A673 (cell line): ENCODE results near the gene BCAN. TPM values are rescaled to one million over a fixed set of nuclear protein-coding genes. Genes with fewer than 3 reads are reported as not detected.

Experiments
- BruUV-seq: library from RNA; stranded (reverse); fragments of 400-500 nt; replicated peaks from 2 replicates; lab custom pipeline; 2021; lab: Mats Ljungman, UMichigan
- CTCF ChIA-PET: fragments of 300-600 bp; sonication (Branson Sonifier 250); formaldehyde crosslinking; loops from one replicate; lab custom pipeline; 2022; ENCODE audit warnings: antibody characterized with exemption; lab: Charles Lee
- POLR2A ChIA-PET: fragments of 300-600 bp; sonication (Branson Sonifier 250); formaldehyde crosslinking; loops from one replicate; lab custom pipeline; 2022; ENCODE audit warnings: antibody characterized with exemption; ENCODE audit not compliant: low non-redundant PET; lab: Charles Lee
- DNase-seq: peaks from one replicate; pipeline ENCODE4 v3.0.0-alpha.2; 2015; ENCODE audit warnings: low spot score
- H3K27ac ChIP-seq: fragments of 200-600 bp; sonication (generic); 2 replicates; pipeline ENCODE4 v1.5.1; 2016; ENCODE audit warnings: mixed run types, low read depth, mild to moderate bottlenecking, mixed read lengths, antibody characterized with exemption, low read length; ENCODE audit not compliant: poor library complexity, severe bottlenecking
- H3K27me3 ChIP-seq: fragments of 200-600 bp; sonication (generic); replicated peaks from 2 replicates; pipeline ENCODE4 v1.6.1; 2017; ENCODE audit warnings: mixed run types, low read depth, mild to moderate bottlenecking, mixed read lengths, antibody characterized with exemption, low read length; ENCODE audit not compliant: insufficient read depth, poor library complexity
- H3K36me3 ChIP-seq: fragments of 200-600 bp; sonication (generic); 2 replicates; pipeline ENCODE4 v1.6.1; 2016; ENCODE audit warnings: mixed run types, mild to moderate bottlenecking, mixed read lengths, antibody characterized with exemption, low read length; ENCODE audit not compliant: insufficient read depth, poor library complexity, severe bottlenecking
- H3K4me1 ChIP-seq: fragments of 200-600 bp; sonication (generic); 2 replicates; pipeline ENCODE4 v1.6.1; 2017; ENCODE audit warnings: mixed run types, mild to moderate bottlenecking, mixed read lengths, antibody characterized with exemption, low read length; ENCODE audit not compliant: insufficient read depth, poor library complexity, severe bottlenecking
- H3K4me3 ChIP-seq: fragments of 200-600 bp; sonication (generic); 2 replicates; pipeline ENCODE4 v1.5.1; 2016; ENCODE audit warnings: low read depth, mixed run types, mild to moderate bottlenecking, mixed read lengths, low read length; ENCODE audit not compliant: poor library complexity, severe bottlenecking
- H3K9me3 ChIP-seq: fragments of 200-600 bp; sonication (generic); 2 replicates; pipeline ENCODE4 v1.6.1; 2016; ENCODE audit warnings: mixed run types, low read depth, mild to moderate bottlenecking, mixed read lengths, antibody characterized with exemption, low read length; ENCODE audit not compliant: poor library complexity, severe bottlenecking
- EZH2 ChIP-seq: fragments of 200-600 bp; sonication (generic); IDR thresholded peaks from 2 replicates; pipeline ENCODE4 v1.6.1; 2017; ENCODE audit warnings: borderline replicate concordance, low read depth, mild to moderate bottlenecking, mixed read lengths, antibody characterized with exemption, low read length; ENCODE audit not compliant: poor library complexity, severe bottlenecking
- intact Hi-C: fragments of 100-400 bp; cut with micrococcal nuclease; formaldehyde crosslinking; loops from one replicate; pipeline ENCODE4 v1.10.0; 2022; ENCODE audit not compliant: unreplicated experiment
- total RNA-seq: library from RNA; stranded (reverse); gene quantifications from 2 replicates; pipeline ENCODE4 v1.2.3, GENCODE V29; 2021
- TF ChIP-seq, protein P1 (sequence below): fragments of 300-800, 200-600 bp; sonication (generic); conservative IDR thresholded peaks from 2 replicates; pipeline ENCODE4 v1.5.1; 2017; ENCODE audit warnings: low read depth, mild to moderate bottlenecking, antibody characterized with exemption, low read length, moderate library complexity, mixed read lengths

BCAN gene
- total RNA-seq, 1 experiment from 2014 or later = not detected

DNA sequence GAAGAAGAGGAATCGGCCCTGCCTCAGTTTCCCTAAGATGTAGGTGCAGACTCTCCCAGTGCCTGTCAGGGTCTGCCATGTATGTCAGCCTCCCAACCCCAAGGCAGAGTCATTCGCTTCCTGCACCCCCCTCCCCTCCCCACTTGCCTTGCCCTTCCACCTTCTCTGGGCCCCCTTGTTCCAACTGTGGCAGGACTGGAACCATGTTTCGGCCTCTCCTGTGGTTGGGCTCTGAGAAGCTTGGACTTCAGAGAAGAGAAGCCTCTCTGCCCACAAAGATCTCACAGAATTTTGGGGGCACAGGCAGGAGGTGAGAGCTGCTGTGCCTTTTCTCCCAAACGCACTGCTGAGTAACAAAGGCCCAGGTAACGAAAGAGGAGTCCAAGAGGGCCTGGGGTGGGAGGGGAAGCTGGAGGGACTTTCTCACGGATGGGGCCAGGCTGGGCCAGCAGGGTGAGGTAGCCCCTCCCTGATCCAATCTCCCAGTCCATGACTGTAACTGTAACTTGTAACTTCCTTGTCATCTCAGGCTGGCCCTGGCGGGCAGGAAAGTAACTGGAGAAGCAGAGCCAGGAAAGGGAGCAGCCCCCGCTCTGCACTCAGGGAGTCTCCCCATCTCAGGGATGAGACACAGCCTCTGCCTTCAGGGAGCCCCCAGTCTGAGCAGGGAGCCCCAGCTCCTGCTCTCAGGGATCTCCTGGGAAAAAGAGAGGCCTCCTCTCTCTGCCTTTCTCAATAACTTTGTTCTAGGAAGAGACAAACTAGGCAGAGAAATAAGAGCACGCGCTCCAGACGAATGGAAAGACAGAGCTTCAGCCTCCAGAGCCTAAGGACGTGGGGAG is 52.2 kb downstream of the BCAN start:
- POLR2A ChIA-PET = no interaction called here

DNA sequence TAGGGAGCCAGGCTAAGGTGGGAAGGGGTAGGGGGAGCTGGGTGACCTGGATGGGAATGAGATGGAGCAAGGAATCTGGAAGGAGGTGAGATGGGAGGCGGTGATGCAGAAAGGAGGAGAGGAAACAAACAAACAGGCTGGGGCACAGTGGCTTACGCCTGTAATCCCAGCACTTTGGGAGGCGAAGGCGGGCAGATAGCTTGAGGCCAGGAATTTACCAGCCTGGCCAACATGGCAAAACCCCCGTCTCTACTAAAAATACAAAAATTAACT is 52.7 kb downstream of the BCAN start:
- H3K4me3 ChIP-seq = no peak overlapping the region
- TF ChIP-seq, protein P1, sequence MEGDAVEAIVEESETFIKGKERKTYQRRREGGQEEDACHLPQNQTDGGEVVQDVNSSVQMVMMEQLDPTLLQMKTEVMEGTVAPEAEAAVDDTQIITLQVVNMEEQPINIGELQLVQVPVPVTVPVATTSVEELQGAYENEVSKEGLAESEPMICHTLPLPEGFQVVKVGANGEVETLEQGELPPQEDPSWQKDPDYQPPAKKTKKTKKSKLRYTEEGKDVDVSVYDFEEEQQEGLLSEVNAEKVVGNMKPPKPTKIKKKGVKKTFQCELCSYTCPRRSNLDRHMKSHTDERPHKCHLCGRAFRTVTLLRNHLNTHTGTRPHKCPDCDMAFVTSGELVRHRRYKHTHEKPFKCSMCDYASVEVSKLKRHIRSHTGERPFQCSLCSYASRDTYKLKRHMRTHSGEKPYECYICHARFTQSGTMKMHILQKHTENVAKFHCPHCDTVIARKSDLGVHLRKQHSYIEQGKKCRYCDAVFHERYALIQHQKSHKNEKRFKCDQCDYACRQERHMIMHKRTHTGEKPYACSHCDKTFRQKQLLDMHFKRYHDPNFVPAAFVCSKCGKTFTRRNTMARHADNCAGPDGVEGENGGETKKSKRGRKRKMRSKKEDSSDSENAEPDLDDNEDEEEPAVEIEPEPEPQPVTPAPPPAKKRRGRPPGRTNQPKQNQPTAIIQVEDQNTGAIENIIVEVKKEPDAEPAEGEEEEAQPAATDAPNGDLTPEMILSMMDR = no peak
- no peak for TF ChIP-seq EZH2
- intact Hi-C loops = no loop called here
- peaks cover 21% of the 10 kb centered on the region for H3K4me1 ChIP-seq
- no TSS peak for BruUV-seq
- H3K36me3 ChIP-seq = no peaks in the 10 kb centered on the region
- H3K27me3 ChIP-seq = no peaks in the 10 kb centered on the region
- no peaks in the 10 kb centered on the region for H3K9me3 ChIP-seq
- CTCF ChIA-PET = no interaction called here
- POLR2A ChIA-PET = no interaction called here
- no peak for DNase-seq
- H3K27ac ChIP-seq = no peak overlapping the region

More for the DNA sequence above, 52.2 kb downstream of the BCAN start:
- Histone ChIP-seq H3K27ac (no peak overlapping the region), H3K9me3 (no peaks in the 10 kb centered on the region), H3K4me3 (no peak overlapping the region), H3K36me3 (no peaks in the 10 kb centered on the region), H3K27me3 (no peaks in the 10 kb centered on the region), H3K4me1 (peaks cover 22% of the 10 kb centered on the region)
- TF ChIP-seq EZH2 = no peak
- TF ChIP-seq, protein P1 = no peak
- intact Hi-C loops = no loop called here
- BruUV-seq = no TSS peak
- no peak for DNase-seq
- CTCF ChIA-PET = no interaction called here

DNA sequence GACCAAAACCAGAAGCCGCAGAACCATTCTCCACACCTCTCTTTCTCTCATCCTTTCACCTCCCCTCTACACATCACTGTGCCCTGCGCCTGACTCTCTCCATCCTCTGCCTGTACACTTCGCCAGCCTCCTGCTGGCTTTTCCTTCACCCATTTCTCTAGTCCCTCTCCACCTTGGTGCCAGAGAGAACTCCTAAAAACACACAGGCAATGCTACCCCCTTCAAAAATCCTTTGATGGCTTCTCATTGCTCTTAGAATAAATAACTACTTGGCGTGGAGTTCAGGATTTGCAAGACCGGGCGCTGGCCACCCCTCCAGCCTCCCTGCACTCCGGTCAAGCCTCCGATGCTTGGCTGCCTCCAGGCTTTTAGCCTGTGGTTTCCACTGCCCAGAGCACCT is 54.8 kb downstream of the BCAN start:
- Histone ChIP-seq H3K27ac (no peak overlapping the region), H3K9me3 (no peaks in the 10 kb centered on the region), H3K4me1 (peaks cover 17% of the 10 kb centered on the region), H3K27me3 (no peaks in the 10 kb centered on the region), H3K4me3 (no peak overlapping the region), H3K36me3 (no peaks in the 10 kb centered on the region)
- CTCF ChIA-PET = no interaction called here
- BruUV-seq = no TSS peak
- POLR2A ChIA-PET = no interaction called here
- DNase-seq = no peak
- intact Hi-C loops = no loop called here
- TF ChIP-seq, protein P1 = no peak
- TF ChIP-seq EZH2 = no peak
